Vagina (tissue), 2 donors: Measurements from ENCODE around the gene NPTXR. TPM values are rescaled to one million over a fixed set of nuclear protein-coding genes. Genes with fewer than 3 reads are reported as not detected.

Experiments used
- DNase-seq, 2 donors: peaks; one replicate each; pipeline ENCODE4 v3.0.0-alpha.2; 2017; ENCODE audit errors: extremely low spot score in 2 of 2
- H3K27ac ChIP-seq: fragments of 200-600 bp; sonication (generic); one replicate; pipeline ENCODE4 v1.5.1; 2019
- H3K27me3 ChIP-seq: fragments of 200-600 bp; sonication (generic); one replicate; pipeline ENCODE4 v1.5.1; 2019
- H3K36me3 ChIP-seq, 2 donors: fragments of 200-600 bp; sonication (generic); one replicate each; pipeline ENCODE4 v1.5.1; 2017 to 2019
- H3K4me1 ChIP-seq: fragments of 200-600 bp; sonication (generic); one replicate; pipeline ENCODE4 v1.5.1; 2019
- H3K4me3 ChIP-seq, 2 donors: fragments of 200-600 bp; sonication (generic); 1 replicate in 1 of 2; 2 replicates in 1 of 2; pipeline ENCODE4 v1.5.1; 2016 to 2019
- H3K9me3 ChIP-seq: fragments of 200-600 bp; sonication (generic); one replicate; pipeline ENCODE4 v1.5.1; 2019
- CTCF ChIP-seq, 3 experiments: fragments of 450-650 bp in 2 of 3; fragments of 200-600 bp in 1 of 3; sonication (generic) in 1 of 3; IDR thresholded peaks; one replicate each; pipeline ENCODE4 v1.5.1; 2017 to 2019; ENCODE audit warnings: antibody characterized with exemption in 3 of 3, mild to moderate bottlenecking in 2 of 3, moderate library complexity in 2 of 3
- POLR2A ChIP-seq, 2 donors: fragments of 450-650 bp; IDR thresholded peaks; one replicate each; pipeline ENCODE4 v1.6.1; 2017; ENCODE audit warnings: antibody characterized with exemption in 2 of 2, mild to moderate bottlenecking in 2 of 2, moderate library complexity in 2 of 2
- POLR2AphosphoS5 ChIP-seq, 2 donors: sonication (generic); formaldehyde crosslinking; IDR thresholded peaks; one replicate each; pipeline ENCODE4 v1.9.0; 2017; ENCODE audit warnings: antibody characterized with exemption in 2 of 2, mild to moderate bottlenecking in 2 of 2, low read depth in 1 of 2; ENCODE audit not compliant: insufficient read depth in 1 of 2
- intact Hi-C: fragments of 100-400 bp; cut with DNase I; formaldehyde crosslinking; loops from one replicate; pipeline ENCODE4 v1.15.1; 2023
- total RNA-seq: library from RNA; depleted of rRNA; stranded (reverse); fragments of >200 nt; gene quantifications from one replicate; pipeline ENCODE4 v1.2.3, GENCODE V29; 2016

The NPTXR gene
- total RNA-seq, 1 donor from 2014 or later, result 9.3 TPM

GRCh38 chr22:38828616-38829205, 15.1 kb downstream of the NPTXR start:
- TF ChIP-seq POLR2A (IDR thresholded peaks at IDR 0.05) (no peak), POLR2AphosphoS5 (IDR thresholded peaks at IDR 0.05; ENCODE audit: insufficient read depth in 1 of 2, low read depth in 1 of 2) (no peak), CTCF (IDR thresholded peaks at IDR 0.05) (no peak)
- Histone ChIP-seq H3K27me3 (no peaks in the 10 kb centered on the region), H3K4me1 (no peaks in the 10 kb centered on the region), H3K27ac (no peak overlapping the region), H3K4me3 (no peak overlapping the region), H3K36me3 (no peaks in the 10 kb centered on the region), H3K9me3 (no peaks in the 10 kb centered on the region)
- DNase-seq, result no peak
- intact Hi-C loops, result no loop called here

DNA sequence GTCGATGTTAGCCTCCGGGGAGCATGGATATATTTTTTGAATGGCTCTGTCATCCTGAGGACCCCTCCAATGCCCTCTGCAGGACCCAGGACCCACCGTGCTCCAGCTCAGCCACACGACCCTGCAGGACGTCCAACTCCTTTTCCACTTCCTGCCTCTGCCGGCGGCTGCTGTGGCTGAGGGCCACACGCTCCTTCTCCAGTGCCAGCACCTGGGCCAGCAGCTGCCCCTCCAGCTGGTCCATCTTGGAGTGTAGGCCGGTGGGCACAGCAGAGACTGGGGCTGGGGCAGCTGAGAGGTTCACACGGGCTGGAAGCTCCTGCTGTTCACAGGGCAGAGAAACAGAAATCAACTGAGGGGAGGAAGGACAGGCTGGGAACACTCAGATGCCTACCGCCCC, 15.6 kb downstream of the NPTXR start:
- no peak for DNase-seq
- intact Hi-C loops, result no loop called here
- H3K36me3 ChIP-seq, result no peaks in the 10 kb centered on the region
- H3K9me3 ChIP-seq, result no peaks in the 10 kb centered on the region
- no peaks in the 10 kb centered on the region for H3K27me3 ChIP-seq
- TF ChIP-seq POLR2A (IDR thresholded peaks at IDR 0.05) (no peak), POLR2AphosphoS5 (IDR thresholded peaks at IDR 0.05; ENCODE audit: insufficient read depth in 1 of 2, low read depth in 1 of 2) (no peak), CTCF (IDR thresholded peaks at IDR 0.05) (no peak)
- no peak overlapping the region for H3K4me3 ChIP-seq
- no peaks in the 10 kb centered on the region for H3K4me1 ChIP-seq
- no peak overlapping the region for H3K27ac ChIP-seq

- no peak overlapping the region for H3K4me3 ChIP-seq
- no peaks in the 10 kb centered on the region for H3K4me1 ChIP-seq
- no peaks in the 10 kb centered on the region for H3K9me3 ChIP-seq
- no peak for TF ChIP-seq POLR2A (IDR thresholded peaks at IDR 0.05)
- no peak for TF ChIP-seq POLR2AphosphoS5 (IDR thresholded peaks at IDR 0.05; ENCODE audit: insufficient read depth in 1 of 2, low read depth in 1 of 2)
- no peak for TF ChIP-seq CTCF (IDR thresholded peaks at IDR 0.05)
- H3K27ac ChIP-seq, result no peak overlapping the region
- no peaks in the 10 kb centered on the region for H3K36me3 ChIP-seq
- intact Hi-C loops, result no loop called here
- no peak for DNase-seq
- H3K27me3 ChIP-seq, result no peaks in the 10 kb centered on the region
Observed at GRCh38 chr22:38827510-38827909, 16.3 kb downstream of the NPTXR start.

DNA sequence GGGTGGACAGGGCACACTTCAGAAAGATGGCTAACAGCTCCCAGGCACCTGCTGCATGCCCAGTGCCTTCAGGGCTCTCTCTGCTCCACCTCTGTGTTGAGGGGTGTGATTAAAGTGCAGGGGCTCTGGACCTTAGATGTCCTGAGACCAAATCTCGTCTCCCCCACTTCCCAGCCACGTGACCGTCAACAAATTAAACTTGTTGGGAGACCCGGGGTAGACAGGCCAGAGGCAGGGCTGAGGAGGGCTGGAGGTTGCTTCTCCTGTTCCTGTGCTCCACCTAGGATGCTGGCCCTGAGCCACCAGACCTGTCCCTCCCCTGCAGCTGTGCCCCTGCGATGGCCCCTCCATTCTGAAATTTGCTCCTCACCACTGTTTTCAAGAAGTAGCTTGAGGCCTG, 17.0 kb downstream of the NPTXR start:
- Histone ChIP-seq H3K27ac (no peak overlapping the region), H3K4me1 (no peaks in the 10 kb centered on the region), H3K4me3 (no peak overlapping the region), H3K9me3 (no peaks in the 10 kb centered on the region), H3K36me3 (no peaks in the 10 kb centered on the region), H3K27me3 (no peaks in the 10 kb centered on the region)
- no peak for DNase-seq
- intact Hi-C loops, result no loop called here
- no peak for TF ChIP-seq POLR2AphosphoS5 (IDR thresholded peaks at IDR 0.05; ENCODE audit: insufficient read depth in 1 of 2, low read depth in 1 of 2)
- no peak for TF ChIP-seq CTCF (IDR thresholded peaks at IDR 0.05)
- TF ChIP-seq POLR2A (IDR thresholded peaks at IDR 0.05), result no peak

DNA sequence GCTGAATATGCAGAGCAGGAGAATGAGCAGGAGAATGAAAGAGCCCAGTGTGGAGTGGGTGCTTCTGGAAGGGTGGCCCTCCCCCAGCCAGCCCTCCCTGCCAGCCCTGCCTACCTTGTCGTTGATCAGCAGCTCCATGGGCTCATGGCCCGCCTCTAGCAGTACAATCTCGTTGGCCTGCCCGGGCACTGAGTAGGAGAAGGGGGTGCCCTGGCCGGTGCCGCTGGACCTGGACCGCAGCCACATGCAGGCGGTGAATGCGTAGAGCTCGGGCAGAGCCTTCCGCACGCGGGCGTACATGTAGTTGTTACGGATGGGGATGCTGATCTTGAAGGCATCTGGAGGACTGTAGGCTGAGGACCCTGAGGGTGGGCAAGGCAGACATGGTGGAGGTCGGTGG, 17.4 kb downstream of the NPTXR start:
- no peaks in the 10 kb centered on the region for H3K4me1 ChIP-seq
- no peak for DNase-seq
- H3K36me3 ChIP-seq, result no peaks in the 10 kb centered on the region
- H3K4me3 ChIP-seq, result no peak overlapping the region
- no peaks in the 10 kb centered on the region for H3K27me3 ChIP-seq
- H3K9me3 ChIP-seq, result no peaks in the 10 kb centered on the region
- intact Hi-C loops, result no loop called here
- H3K27ac ChIP-seq, result no peak overlapping the region
- no peak for TF ChIP-seq CTCF (IDR thresholded peaks at IDR 0.05)
- no peak for TF ChIP-seq POLR2A (IDR thresholded peaks at IDR 0.05)
- no peak for TF ChIP-seq POLR2AphosphoS5 (IDR thresholded peaks at IDR 0.05; ENCODE audit: insufficient read depth in 1 of 2, low read depth in 1 of 2)
